ENCODE results near the gene MPP3.

The MPP3 gene

DNA sequence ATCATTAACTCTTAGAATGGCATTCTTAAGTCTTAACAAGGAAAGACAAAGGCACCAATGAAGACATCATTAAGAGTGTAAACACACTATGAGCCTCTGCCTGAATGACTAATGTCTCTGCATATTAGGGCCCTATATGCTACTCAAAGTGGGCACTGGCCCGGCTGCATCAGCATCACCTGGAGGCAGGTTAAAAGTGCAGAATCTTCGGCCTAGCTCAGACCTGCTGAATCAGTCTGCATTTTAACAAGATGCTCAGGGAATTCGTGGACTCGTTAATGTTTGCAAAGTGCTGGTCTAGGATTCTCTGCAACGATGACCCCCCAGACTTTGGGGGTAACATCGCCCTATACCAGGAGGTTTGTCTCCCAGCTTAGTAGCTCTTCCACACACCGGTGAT is 6.7 kb downstream of the MPP3 start:
- Histone ChIP-seq H3K36me3 (ENCODE audit: low read length) (no peaks in the 10 kb centered on the region), H3K9me2 (replicated peaks; ENCODE audit: insufficient read depth, low read length) (no peaks in the 10 kb centered on the region), H4K20me1 (ENCODE audit: low read depth, low read length) (no peaks in the 10 kb centered on the region), H3K4me3 (ENCODE audit: insufficient read depth, low read length, poor library complexity, severe bottlenecking) (no peak overlapping the region), H3F3A (ENCODE audit: insufficient read depth) (no peaks in the 10 kb centered on the region), H3K79me2 (ENCODE audit: insufficient read depth, low read length) (no peaks in the 10 kb centered on the region), H3K27me3 (ENCODE audit: low read length) (0 out of 2 replicates have a peak, but pooled peaks cover 6% of the 10 kb centered on the region), H3K9me3 (ENCODE audit: insufficient read depth, low read length) (no peaks in the 10 kb centered on the region), H3K4me2 (ENCODE audit: low read depth, low read length, poor library complexity, severe bottlenecking) (no peak overlapping the region), H3K9ac (ENCODE audit: low read length) (no peak overlapping the region), H2AFZ (ENCODE audit: low read depth, low read length, severe bottlenecking) (no peak overlapping the region), H3K27ac (ENCODE audit: low read depth, low read length) (no peak overlapping the region)
- TF ChIP-seq, protein P1, sequence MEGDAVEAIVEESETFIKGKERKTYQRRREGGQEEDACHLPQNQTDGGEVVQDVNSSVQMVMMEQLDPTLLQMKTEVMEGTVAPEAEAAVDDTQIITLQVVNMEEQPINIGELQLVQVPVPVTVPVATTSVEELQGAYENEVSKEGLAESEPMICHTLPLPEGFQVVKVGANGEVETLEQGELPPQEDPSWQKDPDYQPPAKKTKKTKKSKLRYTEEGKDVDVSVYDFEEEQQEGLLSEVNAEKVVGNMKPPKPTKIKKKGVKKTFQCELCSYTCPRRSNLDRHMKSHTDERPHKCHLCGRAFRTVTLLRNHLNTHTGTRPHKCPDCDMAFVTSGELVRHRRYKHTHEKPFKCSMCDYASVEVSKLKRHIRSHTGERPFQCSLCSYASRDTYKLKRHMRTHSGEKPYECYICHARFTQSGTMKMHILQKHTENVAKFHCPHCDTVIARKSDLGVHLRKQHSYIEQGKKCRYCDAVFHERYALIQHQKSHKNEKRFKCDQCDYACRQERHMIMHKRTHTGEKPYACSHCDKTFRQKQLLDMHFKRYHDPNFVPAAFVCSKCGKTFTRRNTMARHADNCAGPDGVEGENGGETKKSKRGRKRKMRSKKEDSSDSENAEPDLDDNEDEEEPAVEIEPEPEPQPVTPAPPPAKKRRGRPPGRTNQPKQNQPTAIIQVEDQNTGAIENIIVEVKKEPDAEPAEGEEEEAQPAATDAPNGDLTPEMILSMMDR (IDR thresholded peaks at IDR 0.05; ENCODE audit: insufficient read depth, low read length, poor library complexity, severe bottlenecking), result no peak
- no peak for TF ChIP-seq EZH2phosphoT487 (conservative IDR thresholded peaks at IDR 0.05; ENCODE audit: low read length)

DNA sequence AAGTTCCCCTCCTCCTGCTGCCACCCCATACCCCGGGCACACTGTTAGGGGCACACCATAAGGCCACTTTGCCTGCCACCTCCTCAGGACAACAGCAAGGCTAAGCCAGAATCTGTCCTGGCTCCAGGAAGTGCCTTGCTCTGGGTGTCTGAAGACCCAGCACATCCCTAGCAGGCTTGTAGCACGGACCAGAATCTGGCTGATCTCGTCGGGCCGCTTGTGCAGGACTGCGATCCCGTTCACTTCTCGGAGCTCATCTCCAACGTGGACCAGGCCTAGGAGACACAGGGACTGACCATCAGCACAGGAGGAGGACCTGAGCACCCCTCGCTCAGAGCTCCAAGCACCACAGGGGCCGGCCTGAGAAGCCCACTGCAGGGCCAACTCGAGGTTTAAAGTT is 7.4 kb downstream of the MPP3 start:
- Histone ChIP-seq H3K79me2 (ENCODE audit: insufficient read depth, low read length) (no peaks in the 10 kb centered on the region), H3K36me3 (ENCODE audit: low read length) (no peaks in the 10 kb centered on the region), H4K20me1 (ENCODE audit: low read depth, low read length) (no peaks in the 10 kb centered on the region), H3K9ac (ENCODE audit: low read length) (no peak overlapping the region), H3F3A (ENCODE audit: insufficient read depth) (no peaks in the 10 kb centered on the region), H3K4me2 (ENCODE audit: low read depth, low read length, poor library complexity, severe bottlenecking) (no peak overlapping the region), H3K27me3 (ENCODE audit: low read length) (0 out of 2 replicates have a peak, but pooled peaks cover 6% of the 10 kb centered on the region), H3K4me3 (ENCODE audit: insufficient read depth, low read length, poor library complexity, severe bottlenecking) (no peak overlapping the region), H2AFZ (ENCODE audit: low read depth, low read length, severe bottlenecking) (no peak overlapping the region), H3K9me3 (ENCODE audit: insufficient read depth, low read length) (no peaks in the 10 kb centered on the region), H3K27ac (ENCODE audit: low read depth, low read length) (no peak overlapping the region), H3K9me2 (replicated peaks; ENCODE audit: insufficient read depth, low read length) (no peaks in the 10 kb centered on the region)
- TF ChIP-seq, protein P1 (IDR thresholded peaks at IDR 0.05; ENCODE audit: insufficient read depth, low read length, poor library complexity, severe bottlenecking), result no peak
- TF ChIP-seq EZH2phosphoT487 (conservative IDR thresholded peaks at IDR 0.05; ENCODE audit: low read length), result no peak

DNA sequence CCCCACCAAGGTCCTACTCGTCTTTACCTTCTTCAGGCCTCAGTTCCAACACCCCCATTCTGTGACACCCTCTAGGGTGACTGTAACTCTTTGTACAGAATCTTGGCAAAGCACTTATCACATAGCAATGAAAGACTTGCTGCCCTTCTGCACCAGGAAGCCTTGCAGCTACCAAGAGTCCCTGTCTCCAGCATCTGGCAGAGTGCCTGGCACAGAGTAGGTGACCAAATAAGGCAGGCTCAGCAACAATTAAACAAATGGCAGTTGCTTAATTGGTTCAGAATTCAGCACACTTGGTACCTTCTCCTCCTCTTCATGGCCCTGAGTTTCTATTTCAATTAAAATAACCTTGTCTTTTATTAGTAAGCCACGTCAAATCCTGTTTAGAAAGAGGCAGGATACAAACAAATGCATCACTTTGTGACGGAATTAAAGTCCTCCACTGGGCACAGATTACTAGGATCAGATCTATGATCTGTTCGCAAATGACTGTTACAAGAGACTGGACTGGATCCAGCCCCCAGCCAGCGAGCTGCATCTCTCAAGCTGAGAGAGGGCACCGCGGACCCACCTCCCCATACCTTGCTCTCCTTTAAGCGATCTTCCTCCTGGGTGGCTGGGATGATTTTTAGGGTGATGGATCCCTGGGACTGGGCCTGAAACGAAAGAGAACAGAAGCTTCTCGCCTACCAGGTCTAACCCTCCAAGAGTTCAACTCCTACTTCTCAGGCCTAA is 9.4 kb downstream of the MPP3 start:
- H3K9ac ChIP-seq (ENCODE audit: low read length), result no peak overlapping the region
- TF ChIP-seq, protein P1 (IDR thresholded peaks at IDR 0.05; ENCODE audit: insufficient read depth, low read length, poor library complexity, severe bottlenecking), result no peak
- TF ChIP-seq EZH2phosphoT487 (conservative IDR thresholded peaks at IDR 0.05; ENCODE audit: low read length), result no peak
- no peaks in the 10 kb centered on the region for H3K9me3 ChIP-seq (ENCODE audit: insufficient read depth, low read length)
- 0 out of 2 replicates have a peak, but pooled peaks cover 6% of the 10 kb centered on the region for H3K27me3 ChIP-seq (ENCODE audit: low read length)
- no peaks in the 10 kb centered on the region for H4K20me1 ChIP-seq (ENCODE audit: low read depth, low read length)
- no peak overlapping the region for H3K27ac ChIP-seq (ENCODE audit: low read depth, low read length)
- H2AFZ ChIP-seq (ENCODE audit: low read depth, low read length, severe bottlenecking), result no peak overlapping the region
- H3F3A ChIP-seq (ENCODE audit: insufficient read depth), result no peaks in the 10 kb centered on the region
- no peak overlapping the region for H3K4me2 ChIP-seq (ENCODE audit: low read depth, low read length, poor library complexity, severe bottlenecking)
- no peak overlapping the region for H3K4me3 ChIP-seq (ENCODE audit: insufficient read depth, low read length, poor library complexity, severe bottlenecking)
- no peaks in the 10 kb centered on the region for H3K9me2 ChIP-seq (replicated peaks; ENCODE audit: insufficient read depth, low read length)
- H3K79me2 ChIP-seq (ENCODE audit: insufficient read depth, low read length), result no peaks in the 10 kb centered on the region
- no peaks in the 10 kb centered on the region for H3K36me3 ChIP-seq (ENCODE audit: low read length)

Measured in SU-DHL-6 (cell line).